Muscle of arm (tissue), 12 donors: ENCODE data around the gene PARD3B. TPM values are rescaled to one million over a fixed set of nuclear protein-coding genes. Genes with fewer than 3 reads are reported as not detected.

Experiments used
- DNase-seq: peaks from one replicate; pipeline ENCODE4 v3.0.0-alpha.2; 2013
- polyA plus RNA-seq, 12 donors: library from polyadenylated mRNA; unstranded; fragments of 120-200 nt; gene quantifications; one replicate each; pipeline ENCODE4 v1.2.1, GENCODE V29; 2013; ENCODE audit not compliant: insufficient read length in 12 of 12

PARD3B gene
- polyA plus RNA-seq, 12 donors = 7.3 to 12.2 (median 8.5) TPM; not detected in 1

DNA sequence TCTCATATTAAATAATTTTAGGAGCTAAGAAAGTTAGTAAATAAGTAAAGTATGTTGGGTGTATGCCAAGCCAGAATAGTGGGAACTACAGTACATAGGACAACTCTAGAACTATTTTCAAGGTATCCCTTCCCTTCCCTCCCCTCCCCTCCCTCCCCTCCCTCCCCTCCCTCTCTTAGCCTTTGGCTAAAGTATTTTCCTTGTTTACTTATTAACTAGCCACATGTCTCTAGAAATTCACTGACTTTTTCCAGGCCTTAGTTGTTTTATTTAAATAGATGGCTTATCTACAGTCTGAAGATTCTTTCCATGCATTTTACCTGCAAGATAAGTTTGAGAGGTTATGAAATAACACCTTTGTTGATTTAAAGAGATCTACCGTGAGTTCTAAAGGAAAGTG is 402.1 kb downstream of the PARD3B start:
- no peak for DNase-seq

GRCh38 chr2:204948024-204948763 is 402.9 kb downstream of the PARD3B start:
- DNase-seq = no peak

DNA sequence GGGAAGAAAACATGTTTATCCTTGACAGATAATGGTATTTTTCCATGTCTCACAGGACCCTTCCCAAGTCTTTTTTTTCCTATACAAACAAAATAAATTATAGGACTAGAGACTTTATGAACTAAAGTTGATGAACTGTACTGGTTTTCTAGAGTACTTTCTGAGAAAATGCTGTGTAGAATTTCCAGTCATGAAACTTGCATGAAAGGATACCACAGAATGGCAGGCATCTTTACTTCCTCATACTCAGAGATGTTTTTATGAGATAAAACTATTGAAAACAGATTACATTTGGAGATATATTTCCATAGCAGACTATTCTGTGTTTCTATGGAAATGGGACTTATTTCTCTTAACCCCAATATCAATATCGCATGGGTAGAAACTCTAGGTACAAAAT is 403.5 kb downstream of the PARD3B start:
- DNase-seq = no peak

DNA sequence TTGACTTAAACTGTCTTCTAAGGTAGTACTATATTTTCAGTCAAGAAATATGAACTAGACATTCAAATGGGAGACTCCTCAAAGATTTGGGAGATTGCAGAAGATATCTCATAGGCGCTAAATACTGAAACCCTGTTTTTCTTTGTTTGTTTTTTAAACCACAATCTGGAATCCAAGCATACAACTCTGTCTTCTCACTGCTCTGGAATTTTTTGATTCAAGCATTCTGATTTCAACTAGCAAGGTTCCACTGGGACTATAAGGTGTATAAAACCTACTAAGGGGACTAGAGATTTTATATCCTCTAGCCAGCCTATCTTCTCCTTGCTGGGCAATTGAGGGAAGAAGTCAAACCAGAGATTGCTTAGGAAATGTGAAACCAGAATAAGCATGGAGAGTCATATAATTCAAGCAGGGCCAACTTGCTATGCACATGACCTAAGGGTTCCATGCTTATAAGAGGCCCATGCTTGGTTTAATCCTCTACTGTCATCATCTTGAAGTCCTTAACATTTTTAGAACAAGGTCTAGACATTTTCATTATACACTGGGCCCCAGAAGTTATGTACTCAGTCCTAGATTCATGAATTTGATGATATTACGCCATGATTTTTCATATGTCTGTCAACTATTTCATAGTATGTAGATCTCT is 405.5 kb downstream of the PARD3B start:
- no peak for DNase-seq

GRCh38 chr2:204958371-204958770 is 413.1 kb downstream of the PARD3B start:
- DNase-seq = no peak

GRCh38 chr2:204964414-204964813 is 419.1 kb downstream of the PARD3B start:
- no peak for DNase-seq

GRCh38 chr2:204966245-204966644 is 421.0 kb downstream of the PARD3B start:
- no peak for DNase-seq

DNA sequence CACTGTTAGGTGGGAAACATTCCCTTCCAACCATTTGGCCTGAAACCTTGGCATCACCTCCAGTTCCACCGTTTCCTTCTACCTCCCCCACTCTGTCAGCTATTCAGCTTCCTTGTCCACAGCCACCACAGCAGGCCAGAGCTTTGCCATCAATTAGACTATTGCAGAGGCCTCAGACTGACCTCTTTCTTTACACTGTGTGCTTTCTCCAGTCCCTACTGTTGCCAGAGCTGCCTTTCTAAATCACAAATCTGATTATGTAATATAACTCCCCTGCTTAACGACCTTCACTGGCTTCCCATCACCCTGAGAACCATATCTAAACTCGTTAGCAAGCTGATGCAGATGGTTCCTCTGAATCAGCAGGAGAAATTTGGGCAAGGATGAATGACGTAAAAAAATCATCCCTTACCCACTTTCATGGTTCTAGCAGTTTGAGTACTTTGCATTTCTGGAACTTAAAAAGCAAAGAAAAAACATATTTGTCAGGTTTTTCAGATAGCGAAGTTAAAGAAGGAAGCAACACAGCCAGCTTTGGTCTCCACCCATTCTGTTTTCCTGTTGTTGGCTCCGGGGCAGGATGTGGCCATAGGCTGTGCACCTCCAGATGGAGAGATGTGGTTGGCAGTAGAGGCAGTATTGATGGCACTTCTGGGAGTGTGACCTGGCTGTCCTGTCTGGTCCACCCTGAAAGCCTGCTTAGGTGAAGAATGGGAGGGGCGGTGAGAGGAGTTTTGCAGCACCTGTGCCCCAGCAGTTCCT is 422.1 kb downstream of the PARD3B start:
- no peak for DNase-seq

- DNase-seq = no peak
Measured at GRCh38 chr2:204971206-204971907, 426.1 kb downstream of the PARD3B start.

DNA sequence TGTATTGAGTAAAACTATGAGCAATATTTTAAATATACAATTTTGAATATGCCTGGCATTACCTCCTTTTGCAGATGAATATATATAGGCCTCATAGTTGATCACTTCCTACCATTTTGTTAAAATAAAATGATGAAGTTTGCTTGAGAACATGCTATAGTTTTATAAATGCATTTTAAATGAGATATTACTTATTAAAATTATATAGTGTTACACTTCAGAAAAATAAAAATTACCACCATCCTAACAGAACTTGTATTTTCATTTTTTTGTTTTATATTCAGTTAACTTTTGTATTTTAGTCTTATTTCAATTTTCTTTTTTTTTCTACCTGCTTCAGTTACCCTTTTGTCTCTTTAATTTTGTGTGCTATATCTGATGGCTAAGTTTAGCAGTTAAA is 426.9 kb downstream of the PARD3B start:
- no peak for DNase-seq

DNA sequence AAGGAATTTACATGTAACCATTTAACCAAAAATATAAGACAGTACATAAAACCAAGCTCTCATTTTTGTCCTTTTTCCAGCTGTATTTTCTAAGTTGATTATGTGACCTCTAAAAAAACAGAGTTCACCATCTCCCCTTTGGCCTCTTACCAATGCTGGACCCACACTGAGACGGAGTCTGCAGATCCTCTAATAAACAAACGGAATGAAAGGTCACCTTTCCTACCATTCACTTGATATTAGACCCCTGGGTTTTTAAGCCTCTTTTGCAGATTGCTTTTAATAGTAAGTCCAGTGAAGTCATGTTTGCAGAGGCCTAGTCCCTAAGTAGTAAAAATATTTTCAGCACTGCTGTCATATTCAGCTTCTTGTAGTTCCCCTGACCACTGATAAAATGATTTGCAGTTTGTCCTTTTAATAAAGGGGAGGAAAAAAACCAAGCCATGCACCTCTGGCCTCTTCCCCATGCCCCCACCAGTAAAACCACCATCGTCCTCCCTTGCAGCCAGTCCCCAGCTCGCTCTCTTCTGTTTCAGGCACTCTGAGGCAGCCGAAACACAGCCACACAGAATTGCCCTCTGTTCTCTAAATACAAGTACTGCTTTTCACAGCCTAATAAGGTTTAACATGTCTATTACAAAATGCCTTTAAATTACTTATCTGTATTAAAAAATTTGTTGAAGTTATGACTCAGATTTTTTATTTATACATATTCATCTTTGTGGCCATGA is 427.5 kb downstream of the PARD3B start:
- DNase-seq = no peak

GRCh38 chr2:204973616-204974015 is 428.3 kb downstream of the PARD3B start:
- no peak for DNase-seq

- no peak for DNase-seq
Measured at GRCh38 chr2:204974487-204974886, 429.2 kb downstream of the PARD3B start.

DNA sequence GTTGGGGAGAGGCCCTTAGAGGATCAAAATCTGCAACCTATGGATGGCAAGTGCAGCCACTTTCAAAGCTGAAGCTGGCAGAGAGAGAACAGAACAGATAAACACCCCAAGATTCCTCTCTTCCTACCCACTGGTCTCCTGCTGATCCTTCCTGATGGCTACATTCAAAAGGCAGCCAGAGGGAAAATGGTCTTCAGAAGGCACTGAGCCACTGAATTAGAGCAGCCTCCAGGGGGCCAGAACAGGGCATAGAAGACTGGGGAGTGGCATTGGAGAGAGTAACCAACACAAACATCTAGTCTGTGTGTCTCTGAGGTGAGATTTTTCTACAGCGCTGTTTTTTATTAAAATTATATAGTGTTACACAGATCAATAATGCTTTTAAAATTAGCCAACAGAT is 432.6 kb downstream of the PARD3B start:
- DNase-seq = no peak

DNA sequence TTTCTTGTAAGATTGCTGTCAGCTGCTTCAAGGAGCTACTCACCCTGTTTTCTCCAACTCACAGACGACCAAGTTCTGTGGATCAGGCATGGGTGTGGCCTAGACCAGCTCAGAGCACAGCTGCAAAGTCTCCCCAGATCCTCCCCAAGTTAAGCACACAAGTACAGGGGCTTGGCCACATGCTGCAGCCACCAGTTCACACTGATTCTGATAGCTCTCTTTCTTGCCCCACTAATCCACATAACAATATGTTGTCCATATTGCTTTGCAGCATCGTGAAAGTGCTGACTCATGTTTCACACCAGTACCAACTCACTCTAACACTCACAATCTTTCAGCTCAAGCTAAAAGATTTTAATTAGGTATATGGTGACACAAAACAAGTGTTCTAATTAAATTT is 437.0 kb downstream of the PARD3B start:
- no peak for DNase-seq

DNA sequence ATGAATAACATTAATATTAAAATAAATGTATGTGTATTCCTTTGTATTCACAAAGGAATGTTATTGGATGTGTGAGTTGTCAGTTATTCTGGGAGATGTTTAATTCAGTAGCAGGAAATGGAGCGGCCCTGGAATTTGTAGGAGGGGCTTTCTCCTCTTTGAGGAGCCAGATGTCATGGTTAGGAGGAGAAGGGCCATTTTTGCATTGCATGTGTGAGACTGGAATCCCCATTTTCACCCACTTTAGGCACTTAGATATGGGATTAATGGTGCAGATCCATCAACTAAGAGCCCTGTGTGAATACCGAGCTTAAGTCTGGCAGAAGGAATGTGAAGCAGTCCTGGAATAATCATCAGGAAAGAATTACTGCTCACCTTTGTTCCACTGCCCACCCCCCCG is 439.2 kb downstream of the PARD3B start:
- DNase-seq = no peak

GRCh38 chr2:204986641-204987040 is 441.4 kb downstream of the PARD3B start:
- DNase-seq = no peak

DNA sequence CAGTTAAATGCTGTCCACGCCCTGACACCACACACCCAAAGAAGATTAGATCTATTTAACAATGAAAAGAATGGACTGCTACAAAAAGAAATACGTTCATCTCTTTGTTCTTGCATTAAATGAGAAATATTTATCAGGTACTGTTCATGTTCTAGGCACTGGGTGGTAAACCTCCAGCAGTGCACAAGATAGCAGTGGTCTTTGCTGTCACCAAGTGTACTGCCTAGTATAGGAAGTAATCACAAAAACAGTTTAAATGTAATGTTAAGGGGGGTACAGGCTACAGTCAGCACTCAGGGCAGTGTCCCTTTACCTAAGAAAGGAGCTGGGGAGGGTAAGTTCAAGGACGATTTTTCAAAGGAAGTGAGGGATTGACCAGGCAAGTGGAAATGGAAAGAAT is 443.6 kb downstream of the PARD3B start:
- no peak for DNase-seq

DNA sequence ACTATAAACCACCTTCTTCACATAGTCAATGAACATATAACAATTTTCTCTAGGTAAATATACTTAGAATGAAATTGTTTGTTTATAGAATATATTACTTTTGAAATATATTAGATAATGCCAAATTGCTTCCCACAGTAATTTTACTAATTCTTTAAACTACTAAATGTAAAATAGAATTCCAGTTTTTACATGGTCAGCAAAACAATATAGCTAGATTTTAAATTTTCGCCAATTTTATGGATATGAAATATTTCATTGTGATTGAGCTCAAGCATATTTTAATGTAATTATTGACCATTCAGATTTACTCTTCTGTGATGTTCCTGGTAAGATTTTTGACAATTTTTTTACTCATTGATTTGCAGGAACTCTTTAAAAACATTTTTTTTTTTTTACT is 444.6 kb downstream of the PARD3B start:
- no peak for DNase-seq

DNA sequence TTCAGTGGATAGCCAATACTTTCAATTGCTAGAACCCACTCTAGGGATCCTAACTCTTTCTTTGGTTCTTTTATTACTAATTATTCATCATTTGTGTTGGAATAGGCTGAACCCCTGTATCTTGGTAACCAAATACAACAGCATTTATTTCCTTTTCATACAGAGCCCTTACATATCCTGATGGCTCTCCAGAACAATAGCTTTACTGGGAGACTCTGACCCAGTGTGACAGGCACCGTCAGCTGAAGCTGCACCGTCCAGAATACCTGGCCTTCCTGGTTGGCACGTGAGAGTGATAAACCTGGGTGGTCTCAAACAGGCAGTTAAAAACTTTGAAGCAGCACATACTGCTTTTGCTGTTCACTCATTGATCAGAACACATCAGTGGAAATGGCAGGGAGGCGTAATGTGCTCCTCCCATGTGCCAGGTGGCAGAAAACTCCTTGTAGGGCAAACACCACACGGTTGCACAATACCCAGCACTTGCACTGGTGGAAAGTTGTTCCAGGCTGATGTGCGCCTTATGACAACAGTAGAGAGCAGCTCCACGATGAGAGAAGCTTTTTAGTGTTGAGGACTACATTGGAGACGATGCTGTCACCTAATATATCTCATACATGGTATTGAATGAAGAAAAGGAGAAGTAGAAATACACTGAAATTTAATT is 456.2 kb downstream of the PARD3B start:
- no peak for DNase-seq

DNA sequence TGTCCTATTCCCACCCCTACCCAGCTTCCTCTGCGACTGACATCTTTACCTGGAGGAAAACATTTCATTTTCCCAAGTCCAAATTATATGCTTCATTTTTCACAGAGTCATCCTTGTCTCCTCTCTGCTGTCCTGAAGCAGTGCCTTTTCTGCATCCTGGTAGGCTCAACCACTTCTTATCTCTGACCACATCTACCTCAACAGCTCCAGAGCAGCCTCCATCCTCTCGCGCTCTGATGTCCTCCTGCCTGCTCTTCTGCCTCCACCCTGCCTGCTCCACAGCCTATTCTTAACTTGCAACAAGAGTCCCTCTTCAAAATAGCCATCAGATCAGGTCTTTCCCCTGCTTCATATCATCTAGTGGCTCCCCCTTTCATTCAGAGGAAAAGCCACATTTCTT is 457.1 kb downstream of the PARD3B start:
- no peak for DNase-seq
